ENCODE measurements around the gene AGPAT2. TPM values are rescaled to one million over a fixed set of nuclear protein-coding genes. Genes with fewer than 3 reads are reported as not detected.

Gene AGPAT2
- total RNA-seq, 2 donors from 2014 or later: 33.4 to 39.8 TPM

GRCh38 chr9:136655536-136656182, 31.6 kb downstream of the AGPAT2 start:
- Histone ChIP-seq H3K27ac (ENCODE audit: low read depth, low read length) (no peak overlapping the region), H3K27me3 (ENCODE audit: control insufficient read depth, insufficient read depth, low read length, poor library complexity, severe bottlenecking) (no peaks in the 10 kb centered on the region), H3K9me3 (ENCODE audit: control insufficient read depth, low read length) (no peaks in the 10 kb centered on the region), H3K36me3 (ENCODE audit: control insufficient read depth, insufficient read depth, low read length) (no peaks in the 10 kb centered on the region), H3K9ac (ENCODE audit: extremely low read depth, low read length, poor library complexity, severe bottlenecking) (no peak overlapping the region), H3K4me3 (ENCODE audit: low read length) (no peak overlapping the region), H3K4me1 (ENCODE audit: control insufficient read depth, insufficient read depth, low read length) (no peaks in the 10 kb centered on the region)
- TF ChIP-seq CTCF (conservative IDR thresholded peaks at IDR 0.05): no peak
- no peaks in the 10 kb centered on the region for H3K36me3 Mint-ChIP-seq (ENCODE audit: low read depth)
- no peaks in the 10 kb centered on the region for H3K9me3 Mint-ChIP-seq
- H3K27me3 Mint-ChIP-seq (ENCODE audit: insufficient read depth): no peaks in the 10 kb centered on the region
- no peaks in the 10 kb centered on the region for H3K4me1 Mint-ChIP-seq
- no peak for DNase-seq
- no peak overlapping the region for H3K4me3 Mint-ChIP-seq
- H3K27ac Mint-ChIP-seq: no peak overlapping the region
- WGBS, 2 experiments (ENCODE audit: insufficient coverage in 1 of 2, insufficient read length in 1 of 2): 83 to 90% methylated on average over 8 to 18 of the region's 18 CpGs

GRCh38 chr9:136654820-136655535, 32.3 kb downstream of the AGPAT2 start:
- WGBS, 2 experiments (ENCODE audit: insufficient coverage in 1 of 2, insufficient read length in 1 of 2): 87 to 93% methylated on average over 7 to 15 of the region's 15 CpGs
- TF ChIP-seq CTCF (conservative IDR thresholded peaks at IDR 0.05): no peak
- no peaks in the 10 kb centered on the region for H3K9me3 ChIP-seq (ENCODE audit: control insufficient read depth, low read length)
- Mint-ChIP-seq H3K27me3 (ENCODE audit: insufficient read depth) (no peaks in the 10 kb centered on the region), H3K36me3 (ENCODE audit: low read depth) (no peaks in the 10 kb centered on the region), H3K4me3 (no peak overlapping the region), H3K9me3 (no peaks in the 10 kb centered on the region), H3K27ac (no peak overlapping the region), H3K4me1 (no peaks in the 10 kb centered on the region)
- no peaks in the 10 kb centered on the region for H3K4me1 ChIP-seq (ENCODE audit: control insufficient read depth, insufficient read depth, low read length)
- no peaks in the 10 kb centered on the region for H3K36me3 ChIP-seq (ENCODE audit: control insufficient read depth, insufficient read depth, low read length)
- DNase-seq: no peak
- no peak overlapping the region for H3K27ac ChIP-seq (ENCODE audit: low read depth, low read length)
- H3K4me3 ChIP-seq (ENCODE audit: low read length): no peak overlapping the region
- no peaks in the 10 kb centered on the region for H3K27me3 ChIP-seq (ENCODE audit: control insufficient read depth, insufficient read depth, low read length, poor library complexity, severe bottlenecking)
- H3K9ac ChIP-seq (ENCODE audit: extremely low read depth, low read length, poor library complexity, severe bottlenecking): no peak overlapping the region

GRCh38 chr9:136653323-136654079, 33.8 kb downstream of the AGPAT2 start:
- Mint-ChIP-seq H3K4me1 (no peaks in the 10 kb centered on the region), H3K4me3 (no peak overlapping the region), H3K36me3 (ENCODE audit: low read depth) (no peaks in the 10 kb centered on the region), H3K27ac (no peak overlapping the region), H3K27me3 (ENCODE audit: insufficient read depth) (no peaks in the 10 kb centered on the region), H3K9me3 (no peaks in the 10 kb centered on the region)
- Histone ChIP-seq H3K4me3 (ENCODE audit: low read length) (no peak overlapping the region), H3K27ac (ENCODE audit: low read depth, low read length) (no peak overlapping the region), H3K4me1 (ENCODE audit: control insufficient read depth, insufficient read depth, low read length) (no peaks in the 10 kb centered on the region), H3K9ac (ENCODE audit: extremely low read depth, low read length, poor library complexity, severe bottlenecking) (no peak overlapping the region), H3K27me3 (ENCODE audit: control insufficient read depth, insufficient read depth, low read length, poor library complexity, severe bottlenecking) (no peaks in the 10 kb centered on the region), H3K9me3 (ENCODE audit: control insufficient read depth, low read length) (no peaks in the 10 kb centered on the region), H3K36me3 (ENCODE audit: control insufficient read depth, insufficient read depth, low read length) (no peaks in the 10 kb centered on the region)
- no peak for DNase-seq
- TF ChIP-seq CTCF (conservative IDR thresholded peaks at IDR 0.05): no peak
- 86 to 91% methylated on average over 32 to 43 of the region's 43 CpGs for WGBS, 2 experiments (ENCODE audit: insufficient coverage in 1 of 2, insufficient read length in 1 of 2)

All from endodermal cell (in vitro differentiated cells).